ENCODE data around the gene CHST8.

CHST8 gene

GRCh38 chr19:33727331-33727998 is 105.7 kb downstream of the CHST8 start:
- no peak for TF ChIP-seq CTCF (conservative IDR thresholded peaks at IDR 0.05; ENCODE audit: low read length)
- H3K4me3 ChIP-seq (ENCODE audit: low read length), result no peak overlapping the region
- DNase-seq (ENCODE audit: low read depth), result no peak

DNA sequence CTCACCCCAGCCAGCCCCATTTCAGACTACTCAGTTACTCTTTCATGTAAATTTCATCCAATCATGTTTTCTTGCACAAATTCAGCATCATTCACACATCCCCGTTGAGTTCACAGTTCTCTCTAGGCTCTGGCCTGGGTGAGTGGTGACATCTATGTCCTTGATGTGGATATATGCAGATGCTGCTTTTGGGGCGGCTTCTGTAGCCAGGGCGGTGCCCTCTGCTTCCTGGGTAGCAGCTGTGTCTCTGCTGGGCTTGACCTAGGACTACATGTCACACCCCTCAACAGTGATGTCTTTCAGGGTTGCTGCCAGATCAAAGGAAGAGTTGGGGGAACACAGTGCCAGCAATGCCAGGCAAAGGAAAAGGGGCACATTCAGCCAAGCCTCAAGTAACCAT is 106.4 kb downstream of the CHST8 start:
- DNase-seq (ENCODE audit: low read depth), result no peak
- no peak overlapping the region for H3K4me3 ChIP-seq (ENCODE audit: low read length)
- TF ChIP-seq CTCF (conservative IDR thresholded peaks at IDR 0.05; ENCODE audit: low read length), result no peak

DNA sequence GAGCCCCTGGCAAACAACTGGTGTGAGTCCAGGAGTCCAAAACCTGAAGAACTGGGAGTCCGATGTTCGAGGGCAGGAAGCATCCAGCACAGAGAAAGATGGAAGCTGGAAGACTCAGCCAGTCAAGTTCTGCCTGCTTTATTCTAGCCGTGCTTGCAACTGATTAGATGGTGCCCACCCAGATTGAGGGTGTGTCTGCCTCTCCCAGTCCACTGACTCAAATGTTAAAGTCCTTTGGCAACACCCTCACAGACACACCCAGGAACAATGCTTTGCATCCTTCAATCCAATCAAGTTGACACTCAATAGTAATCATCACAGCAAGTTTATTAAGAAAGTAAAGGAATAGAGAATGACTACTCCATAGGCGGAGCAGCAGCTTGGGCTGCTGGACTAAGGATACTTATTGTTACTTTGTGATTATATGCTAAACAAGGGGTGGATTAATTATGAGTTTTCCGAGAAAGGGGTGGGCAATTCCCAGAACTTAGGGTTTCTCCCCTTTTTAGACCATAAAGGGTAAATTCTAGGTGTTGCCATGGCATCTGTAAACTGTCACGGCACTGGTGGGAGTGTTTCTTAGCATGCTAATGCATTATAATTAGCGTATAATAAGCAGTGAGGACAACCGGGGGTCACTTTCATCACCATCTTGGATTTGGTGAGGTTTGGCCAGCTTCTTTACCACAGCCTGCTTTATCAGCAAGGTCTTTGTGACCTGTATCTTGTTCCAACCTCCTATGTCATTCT is 109.3 kb downstream of the CHST8 start:
- no peak overlapping the region for H3K4me3 ChIP-seq (ENCODE audit: low read length)
- no peak for TF ChIP-seq CTCF (conservative IDR thresholded peaks at IDR 0.05; ENCODE audit: low read length)
- no peak for DNase-seq (ENCODE audit: low read depth)

DNA sequence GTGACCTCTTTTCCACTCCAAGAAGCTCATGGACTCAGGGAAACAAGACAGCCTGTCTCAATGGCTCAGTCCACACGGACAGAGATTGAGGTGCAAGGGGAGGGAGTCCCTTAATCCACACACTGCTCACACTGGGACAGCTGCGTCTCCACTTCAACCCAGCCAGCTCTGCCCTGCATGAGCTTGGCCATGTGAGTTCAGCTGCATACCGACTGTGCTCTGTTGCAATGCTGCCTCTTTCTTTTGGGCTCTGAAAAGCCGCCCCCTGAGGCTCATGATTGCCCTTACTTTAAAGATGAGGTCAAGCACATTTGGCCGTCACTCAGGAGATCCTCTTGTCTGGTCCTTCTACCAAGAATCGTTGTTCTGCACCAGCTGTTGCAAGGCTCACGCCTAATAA is 110.1 kb downstream of the CHST8 start:
- no peak for TF ChIP-seq CTCF (conservative IDR thresholded peaks at IDR 0.05; ENCODE audit: low read length)
- H3K4me3 ChIP-seq (ENCODE audit: low read length), result no peak overlapping the region
- no peak for DNase-seq (ENCODE audit: low read depth)

DNA sequence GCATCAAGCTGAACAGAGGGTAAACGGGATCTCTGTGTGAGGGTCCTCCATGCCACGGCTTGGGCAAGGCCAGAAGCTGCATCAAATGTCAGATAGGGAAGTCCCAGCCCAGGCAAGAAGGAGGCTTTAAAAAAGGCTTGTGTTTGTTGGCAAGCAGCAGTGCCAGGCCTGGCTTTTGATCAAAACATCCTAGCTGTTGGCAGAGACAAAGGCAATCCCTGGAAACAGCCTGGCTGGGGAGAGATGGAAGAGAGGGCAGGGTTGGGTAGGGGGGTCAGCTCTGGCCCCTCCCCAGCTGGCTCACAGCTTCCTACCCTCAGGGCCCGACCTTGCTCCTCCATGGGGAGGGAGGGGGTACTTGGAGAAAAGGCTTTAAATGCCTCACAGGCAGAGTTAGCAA is 113.2 kb downstream of the CHST8 start:
- no peak for DNase-seq (ENCODE audit: low read depth)
- TF ChIP-seq CTCF (conservative IDR thresholded peaks at IDR 0.05; ENCODE audit: low read length), result no peak
- no peak overlapping the region for H3K4me3 ChIP-seq (ENCODE audit: low read length)

- DNase-seq (ENCODE audit: low read depth), result no peak
- no peak overlapping the region for H3K4me3 ChIP-seq (ENCODE audit: low read length)
- TF ChIP-seq CTCF (conservative IDR thresholded peaks at IDR 0.05; ENCODE audit: low read length), result no peak
These were observed 114.4 kb downstream of the CHST8 start for GRCh38 chr19:33736158-33736557.

DNA sequence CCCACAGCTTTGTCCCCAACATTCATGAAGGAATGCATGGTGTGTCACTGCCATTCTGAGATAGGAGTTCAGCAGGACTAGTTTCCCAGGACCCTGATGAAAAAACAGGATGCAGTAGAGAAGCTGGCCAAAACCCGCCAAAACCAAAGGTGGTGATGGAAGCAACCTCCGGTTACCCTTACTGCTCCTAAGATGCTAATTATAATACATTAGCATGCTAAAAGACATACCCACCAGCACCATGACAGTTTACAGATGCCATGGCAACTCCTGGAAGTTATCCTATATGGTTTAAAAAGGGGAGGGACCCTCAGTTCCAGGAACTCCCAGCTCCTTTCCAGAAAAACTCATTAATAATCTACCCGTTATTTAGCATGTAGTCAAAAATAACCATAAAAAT is 115.0 kb downstream of the CHST8 start:
- DNase-seq (ENCODE audit: low read depth), result no peak
- no peak for TF ChIP-seq CTCF (conservative IDR thresholded peaks at IDR 0.05; ENCODE audit: low read length)
- no peak overlapping the region for H3K4me3 ChIP-seq (ENCODE audit: low read length)
